ENCODE measurements around the gene SAXO1.
"Not testable (repeated sequence)": the region's sequence is repeated elsewhere in the genome, so short reads cannot be mapped to it uniquely, and the experiment has no call there.

SAXO1 gene

DNA sequence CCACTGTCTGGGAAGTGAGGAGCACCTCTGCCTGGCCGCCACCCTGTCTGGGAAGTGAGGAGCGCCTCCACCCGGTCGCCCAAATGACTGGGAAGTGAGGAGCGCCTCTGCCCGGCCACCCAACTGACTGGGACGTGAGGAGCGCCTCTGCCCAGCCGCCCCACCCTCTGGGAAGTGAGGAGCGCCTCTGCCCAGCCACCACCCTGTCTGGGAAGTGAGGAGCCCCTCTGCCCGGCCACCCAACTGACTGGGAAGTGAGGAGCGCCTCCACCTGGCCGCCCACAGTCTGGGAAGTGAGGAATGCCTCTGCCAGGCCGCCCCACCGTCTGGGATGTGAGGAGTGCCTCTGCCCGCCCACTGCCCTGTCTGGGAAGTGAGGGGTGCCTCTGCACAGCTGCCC, 32.9 kb downstream of the SAXO1 start:
- no peak overlapping the region for H3K4me3 ChIP-seq (ENCODE audit: low read depth, low read length)

DNA sequence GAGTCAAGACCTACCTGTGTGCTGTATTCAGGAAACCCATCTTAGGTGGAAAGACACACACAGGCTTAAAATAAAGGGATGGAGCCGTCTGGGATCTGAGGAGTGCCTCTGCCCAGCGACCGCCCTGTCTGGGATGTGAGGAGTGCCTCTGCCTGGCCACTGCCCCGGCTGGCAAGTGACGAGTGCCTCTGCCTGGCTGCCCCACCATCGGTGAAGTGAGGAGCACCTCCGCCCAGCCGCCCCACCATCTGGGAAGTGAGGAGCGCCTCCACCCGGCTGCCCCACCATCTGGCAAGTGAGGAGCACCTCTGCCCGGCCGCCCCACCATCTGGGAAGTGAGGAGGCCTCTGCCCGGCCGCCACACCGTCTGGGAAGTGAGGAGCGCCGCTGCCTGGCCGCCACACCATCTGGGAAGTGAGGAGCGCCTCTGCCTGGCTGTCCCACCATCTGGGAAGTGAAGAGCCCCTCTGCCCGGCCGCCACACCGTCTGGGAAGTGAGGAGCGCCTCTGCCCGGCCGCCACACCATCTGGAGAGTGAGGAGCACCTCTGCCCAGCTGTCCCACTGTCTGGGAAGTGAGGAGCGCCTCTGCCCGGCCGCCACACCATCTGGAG, 33.7 kb downstream of the SAXO1 start:
- H3K4me3 ChIP-seq (ENCODE audit: low read depth, low read length), result no peak overlapping the region

DNA sequence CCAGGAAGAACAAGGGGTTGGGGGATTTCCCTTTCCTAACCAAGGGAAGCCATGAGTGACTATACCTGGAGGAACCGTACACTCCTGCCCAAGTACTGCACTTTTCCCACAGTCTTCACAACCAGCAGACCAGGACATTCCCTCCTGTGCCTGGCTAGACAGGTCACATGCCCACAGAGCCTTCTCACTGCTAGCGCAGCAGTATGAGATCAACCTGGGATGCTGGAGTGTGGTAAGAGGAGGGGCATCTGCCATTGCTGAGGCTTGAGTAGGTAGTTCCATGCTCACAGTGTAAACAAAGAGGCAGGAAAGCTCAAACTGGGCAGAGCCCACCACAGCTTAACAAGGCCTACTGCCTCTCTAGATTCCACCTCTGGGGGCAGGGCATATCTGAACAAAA, 35.9 kb downstream of the SAXO1 start:
- no peak overlapping the region for H3K4me3 ChIP-seq (ENCODE audit: low read depth, low read length)

DNA sequence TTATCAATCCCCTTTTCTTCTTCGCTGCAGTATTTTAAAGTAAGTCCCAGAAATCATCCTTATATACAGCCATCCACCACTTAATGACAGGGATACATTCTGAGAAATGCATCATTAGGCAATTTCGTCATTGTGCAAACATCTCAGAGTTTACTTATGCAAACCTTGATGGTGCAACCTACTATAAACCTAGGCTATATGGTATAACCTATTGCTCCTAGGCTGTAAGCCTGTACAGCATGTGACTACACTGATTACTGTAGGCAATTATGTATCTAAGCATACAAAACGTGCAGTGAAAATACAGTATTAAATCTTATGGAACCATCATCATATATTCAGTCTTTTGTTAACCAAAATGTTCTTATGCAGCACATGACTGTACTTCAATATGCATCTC, 36.8 kb downstream of the SAXO1 start:
- H3K4me3 ChIP-seq (ENCODE audit: low read depth, low read length), result no peak overlapping the region

DNA sequence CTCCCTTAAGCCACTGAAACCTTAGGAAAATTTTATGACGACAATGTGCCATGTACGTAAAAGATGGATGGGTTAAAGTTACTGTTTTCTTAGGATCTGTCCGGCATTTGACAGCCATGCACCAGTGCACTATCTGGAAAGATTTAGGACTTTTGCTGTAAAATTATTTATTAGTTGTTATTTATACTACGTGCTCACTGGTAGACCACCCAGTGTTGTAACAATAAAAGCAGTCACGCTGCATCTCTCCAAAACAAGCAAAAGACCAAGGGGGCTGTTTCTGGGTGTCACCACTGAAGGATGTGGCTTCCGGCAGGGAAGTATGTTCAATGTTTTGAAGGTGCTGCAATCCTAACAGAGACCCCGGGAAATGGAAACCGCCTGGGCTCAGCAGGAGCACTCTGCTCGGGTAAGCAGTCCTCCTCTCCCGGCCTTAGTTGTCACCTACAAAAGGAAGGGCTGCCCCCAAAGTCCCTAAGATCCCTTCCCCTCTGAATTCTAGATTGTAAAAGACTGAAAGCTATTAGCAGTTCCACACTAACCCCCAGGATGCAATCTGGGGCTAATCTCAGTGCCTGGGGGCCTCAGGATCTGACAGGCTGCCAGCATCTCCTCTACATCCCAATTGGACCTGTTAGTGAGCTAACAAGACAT, 38.6 kb downstream of the SAXO1 start:
- no peak overlapping the region for H3K4me3 ChIP-seq (ENCODE audit: low read depth, low read length)

DNA sequence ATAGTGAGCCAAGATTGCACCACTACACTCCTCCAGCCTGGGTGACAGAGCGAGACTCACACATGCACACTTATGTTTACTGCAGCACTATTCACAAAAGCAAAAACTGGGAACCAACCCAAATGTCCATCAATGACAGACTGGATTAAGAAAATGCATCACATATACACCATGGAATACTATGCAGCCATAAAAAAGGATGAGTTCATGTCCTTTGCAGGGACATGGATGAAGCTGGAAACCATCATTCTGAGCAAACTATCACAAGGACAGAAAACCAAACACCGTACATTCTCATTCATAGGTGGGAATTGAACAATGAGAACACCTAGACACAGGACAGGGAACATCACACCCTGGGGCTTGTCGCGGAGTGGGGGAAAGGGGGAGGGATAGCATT, 41.8 kb downstream of the SAXO1 start:
- not testable (repeated sequence) for H3K4me3 ChIP-seq (ENCODE audit: low read depth, low read length)

DNA sequence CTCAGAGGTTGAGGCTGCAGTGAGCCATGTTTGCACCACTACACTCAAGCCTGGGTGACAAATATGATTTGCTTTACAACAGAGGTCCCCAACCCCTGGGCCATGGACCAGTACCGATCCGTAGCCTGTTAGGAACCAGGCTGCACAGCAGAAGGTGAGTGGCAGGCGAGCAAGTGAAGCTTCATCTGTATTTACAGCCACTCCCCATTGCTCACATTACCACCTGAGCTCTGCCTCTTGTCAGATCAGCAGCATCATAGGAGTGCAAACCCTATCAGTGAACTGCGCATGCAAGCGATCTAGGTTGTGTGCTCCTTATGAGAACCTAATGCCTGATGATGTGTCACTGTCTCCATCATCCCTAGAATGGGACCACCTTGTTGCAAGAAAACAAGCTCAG, 42.5 kb downstream of the SAXO1 start:
- H3K4me3 ChIP-seq (ENCODE audit: low read depth, low read length), result no peak overlapping the region

DNA sequence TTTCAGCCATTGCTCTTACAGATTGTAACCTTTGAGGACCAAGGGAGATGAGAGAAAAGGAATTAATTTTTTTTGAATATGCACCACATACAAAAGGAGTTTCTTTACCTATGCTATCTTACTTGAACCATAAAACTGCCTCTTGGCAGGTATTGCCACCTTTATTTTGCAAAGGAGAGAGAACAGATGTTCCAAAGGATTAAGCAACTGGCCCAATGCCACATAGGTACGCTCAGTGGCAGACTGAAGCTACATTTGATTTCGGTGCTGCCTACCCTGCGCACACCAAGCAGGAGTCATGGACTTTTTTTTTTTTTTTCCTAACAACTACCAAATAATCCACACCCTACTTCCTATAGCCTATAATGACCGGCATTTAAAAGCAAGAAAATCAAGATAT, 43.1 kb downstream of the SAXO1 start:
- H3K4me3 ChIP-seq (ENCODE audit: low read depth, low read length), result no peak overlapping the region

DNA sequence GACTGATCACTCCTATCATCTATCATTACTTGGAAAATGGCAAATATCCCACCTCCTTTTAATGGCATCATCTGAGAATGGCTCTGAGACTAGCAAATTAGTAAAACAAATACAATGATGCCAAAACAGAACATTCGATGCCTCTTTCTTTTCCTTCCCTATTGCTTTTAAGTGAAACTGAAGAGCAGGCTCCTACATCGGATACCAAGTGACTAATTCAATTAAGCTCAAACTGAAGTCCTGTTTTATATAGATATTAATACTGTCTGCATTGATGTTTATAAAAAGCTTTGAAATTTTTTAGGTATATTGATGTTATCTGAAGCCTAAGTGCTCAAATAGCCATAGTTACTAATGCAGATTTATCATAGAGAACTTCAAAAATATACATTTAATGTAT, 43.9 kb downstream of the SAXO1 start:
- H3K4me3 ChIP-seq (ENCODE audit: low read depth, low read length), result no peak overlapping the region

DNA sequence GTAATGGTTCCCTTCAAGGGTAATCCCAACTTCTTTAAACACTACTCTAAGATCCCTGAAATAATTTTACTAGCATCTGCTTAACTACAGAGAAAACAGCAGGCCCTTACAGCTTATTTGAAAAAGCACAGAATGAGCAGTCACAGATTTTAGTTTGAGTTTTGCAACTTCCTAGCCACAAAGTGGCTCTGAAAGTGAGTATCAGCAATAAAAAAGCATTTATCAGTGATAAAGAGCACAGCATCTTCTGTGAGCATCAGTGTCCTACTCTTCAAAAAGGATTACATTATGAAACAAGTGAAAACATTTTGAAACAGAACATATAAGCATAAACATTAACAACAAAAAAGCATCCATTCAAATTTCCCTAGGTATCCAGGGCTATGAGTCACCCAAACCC, 45.0 kb downstream of the SAXO1 start:
- H3K4me3 ChIP-seq (ENCODE audit: low read depth, low read length), result no peak overlapping the region

DNA sequence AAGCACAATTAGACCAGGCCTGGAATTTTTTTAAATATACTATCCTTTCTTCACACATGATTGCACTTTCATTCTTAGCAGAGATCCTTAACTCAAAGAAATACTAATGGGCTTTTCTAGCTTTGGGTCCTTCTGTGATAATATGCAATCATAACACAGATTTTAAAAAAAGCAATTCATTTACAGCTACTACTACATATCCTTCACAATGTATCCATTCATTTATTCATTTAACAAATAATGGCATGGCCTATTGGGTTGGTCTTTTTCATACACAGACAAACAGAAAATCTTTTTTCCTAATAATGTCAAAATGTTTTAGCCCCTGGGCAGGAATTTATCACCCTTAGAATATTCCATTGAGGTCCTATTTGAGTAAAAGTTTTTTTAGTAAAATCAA, 47.0 kb downstream of the SAXO1 start:
- H3K4me3 ChIP-seq (ENCODE audit: low read depth, low read length), result no peak overlapping the region

DNA sequence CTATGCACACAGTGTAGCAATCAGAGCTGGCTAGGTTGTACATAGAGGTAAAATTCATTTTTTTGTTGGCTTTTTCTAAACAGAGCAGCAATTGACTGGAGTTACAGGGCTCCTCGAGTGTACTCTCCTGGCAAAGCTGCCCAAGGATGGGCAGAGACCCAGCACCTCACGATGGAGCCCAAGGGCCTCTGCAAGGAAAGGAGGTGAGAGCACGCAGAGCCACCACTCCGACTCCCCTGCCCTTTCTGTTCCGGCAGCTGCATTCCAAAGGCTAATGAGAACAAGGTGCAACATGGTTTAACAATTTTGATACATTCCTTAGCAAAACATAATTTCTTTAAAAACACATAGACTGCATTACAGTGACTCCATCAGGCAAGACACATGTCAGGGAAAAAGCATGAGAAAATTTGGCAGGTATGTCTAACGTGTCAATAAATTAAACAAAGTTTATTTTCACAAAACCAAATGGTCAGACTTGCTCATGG, 47.5 kb downstream of the SAXO1 start:
- H3K4me3 ChIP-seq (ENCODE audit: low read depth, low read length), result no peak overlapping the region

DNA sequence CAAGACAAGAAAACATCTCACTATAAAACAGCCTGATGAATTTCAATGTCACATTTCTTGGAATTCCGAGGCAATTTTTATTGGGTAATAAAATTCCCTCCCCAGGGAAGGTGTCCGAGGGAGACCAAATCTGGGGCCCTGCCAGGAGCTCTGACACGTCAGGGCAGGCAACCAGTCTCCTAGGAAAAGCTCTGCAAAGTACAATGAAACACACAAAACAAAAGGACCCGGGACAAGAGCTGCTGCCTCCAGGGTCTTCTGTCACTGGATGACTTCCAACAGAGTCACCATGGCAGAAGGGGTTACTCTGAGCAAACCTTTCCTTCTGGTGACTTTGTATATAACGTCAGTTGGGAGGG, 50.8 kb downstream of the SAXO1 start:
- H3K4me3 ChIP-seq (ENCODE audit: low read depth, low read length), result no peak overlapping the region

DNA sequence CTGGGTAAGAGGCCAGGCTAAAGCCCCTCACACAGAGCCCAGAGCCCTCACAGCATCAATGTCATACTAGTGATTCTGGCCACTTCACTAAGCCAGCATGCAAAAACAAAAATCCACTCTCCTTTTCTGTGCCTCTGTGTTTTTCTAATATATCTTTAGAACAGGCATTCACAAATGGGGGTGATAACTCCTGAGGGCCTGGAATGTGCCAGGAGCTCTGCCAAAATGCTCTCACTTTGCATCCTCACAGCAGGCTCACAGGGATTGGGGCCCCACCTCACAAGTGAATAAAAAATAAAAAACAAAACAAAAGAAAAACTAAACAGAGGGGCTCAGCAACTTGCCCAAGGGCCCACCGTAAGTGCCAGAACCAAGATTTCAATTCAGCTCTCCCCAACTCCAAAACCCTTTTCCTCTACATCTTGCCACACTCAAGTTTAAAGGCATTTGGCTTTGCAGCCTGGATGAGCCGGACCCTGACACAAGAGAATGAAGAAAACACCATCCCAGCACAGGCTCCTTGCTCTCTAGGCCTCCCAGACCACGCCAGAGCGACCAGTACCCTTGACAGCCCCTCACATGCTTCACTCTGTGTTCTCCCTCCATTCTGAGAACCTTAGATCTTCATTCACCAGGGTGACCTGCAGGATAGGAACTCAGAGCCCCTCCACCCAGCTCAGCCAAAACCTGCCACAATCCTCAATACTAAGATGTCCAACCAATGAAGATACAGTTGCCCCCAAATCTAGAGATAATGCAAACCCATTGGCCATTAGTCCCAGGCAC, 51.3 kb downstream of the SAXO1 start:
- no peak overlapping the region for H3K4me3 ChIP-seq (ENCODE audit: low read depth, low read length)

DNA sequence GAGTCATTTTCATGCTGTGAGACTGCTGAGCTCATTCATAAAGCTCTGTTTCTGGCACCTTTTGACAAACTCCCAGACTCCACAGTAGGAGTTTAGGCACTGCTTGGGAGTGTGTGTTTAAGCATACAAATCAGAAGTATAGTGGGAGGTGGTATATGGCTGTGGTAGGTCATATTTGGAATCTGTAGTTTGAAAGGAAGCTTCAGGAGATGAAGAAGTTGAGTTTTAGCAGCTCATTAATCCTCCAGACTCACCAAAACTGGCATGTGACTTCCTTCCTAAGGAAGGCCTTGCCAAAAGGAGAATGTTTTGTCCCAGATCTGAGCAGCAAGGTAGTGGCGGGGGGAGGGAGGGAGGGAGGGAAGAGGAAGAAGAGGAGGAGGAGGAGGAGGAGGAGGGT, 52.8 kb downstream of the SAXO1 start:
- no peak overlapping the region for H3K4me3 ChIP-seq (ENCODE audit: low read depth, low read length)

DNA sequence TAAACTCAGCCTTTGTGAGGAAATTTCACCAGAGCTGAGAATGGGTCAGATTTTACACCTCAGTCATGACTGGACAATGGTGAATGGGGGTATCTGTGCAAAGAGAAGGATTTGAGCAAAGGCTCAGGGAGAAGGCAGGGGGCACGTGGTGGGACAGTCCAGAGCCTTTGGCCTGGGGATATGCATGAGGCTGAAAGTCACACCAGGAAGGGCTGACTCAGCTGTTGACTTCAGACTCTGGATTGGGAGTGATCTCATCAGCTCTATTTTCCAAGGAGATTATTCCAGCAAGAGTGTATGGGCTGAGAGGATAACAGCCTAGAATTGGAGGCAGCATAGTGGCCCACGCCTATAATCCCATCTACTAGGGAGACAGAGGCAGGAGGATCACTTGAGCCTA, 53.6 kb downstream of the SAXO1 start:
- H3K4me3 ChIP-seq (ENCODE audit: low read depth, low read length), result no peak overlapping the region

DNA sequence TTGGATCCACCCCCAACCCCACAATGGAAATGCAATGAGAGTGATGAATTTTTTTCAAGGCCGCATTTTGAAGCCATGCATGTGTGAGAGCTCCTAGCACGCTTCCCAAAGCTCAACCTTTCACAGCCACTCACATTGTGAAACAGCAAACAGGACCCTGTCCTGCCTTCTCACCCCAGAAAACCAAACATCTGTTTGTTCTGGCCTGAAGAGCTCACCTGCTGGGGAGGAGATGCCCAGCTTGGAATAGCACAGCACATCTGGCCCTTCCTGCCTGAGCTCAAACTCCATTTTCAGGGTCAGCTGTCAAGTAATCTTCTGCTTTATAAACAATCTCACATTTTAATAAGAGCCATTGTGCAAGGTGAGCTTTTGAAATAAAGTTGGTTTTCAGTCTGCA, 54.8 kb downstream of the SAXO1 start:
- H3K4me3 ChIP-seq (ENCODE audit: low read depth, low read length), result no peak overlapping the region

DNA sequence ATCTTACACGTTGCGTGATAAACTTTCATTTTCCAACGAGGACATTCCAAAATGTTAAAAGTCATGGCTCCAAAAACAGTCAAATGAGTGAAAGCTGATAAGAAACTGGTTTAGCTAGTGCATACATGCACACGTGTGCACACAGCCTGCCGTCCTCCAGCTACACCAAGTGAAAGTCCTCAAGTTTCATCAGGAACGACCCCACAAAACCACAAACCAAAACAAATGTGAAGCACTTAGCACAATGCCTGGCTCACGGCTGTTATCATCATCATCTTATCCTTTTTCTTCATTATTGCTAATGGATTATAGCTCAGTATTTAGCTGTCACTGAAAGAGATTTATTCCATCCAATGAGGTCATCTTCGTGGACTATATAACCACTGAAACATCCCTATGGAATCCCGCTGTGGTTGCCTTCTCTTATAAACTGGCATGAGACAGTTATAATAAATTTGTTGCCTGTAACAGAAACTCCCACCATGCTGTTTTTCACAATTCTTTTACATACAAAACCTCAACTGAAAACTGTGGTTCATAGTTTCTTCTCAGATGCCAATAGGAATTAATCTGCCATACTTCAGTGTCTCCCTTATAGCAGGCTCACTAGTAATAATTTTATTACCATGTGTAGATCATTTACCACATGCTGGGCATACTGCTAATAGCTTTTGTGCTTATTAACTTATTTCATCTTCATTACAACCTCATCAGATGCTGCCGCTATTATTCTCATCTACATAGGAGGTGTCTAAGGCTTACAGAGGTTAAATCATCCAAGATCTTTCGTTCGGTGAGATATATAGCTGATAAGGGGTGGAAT, 56.1 kb downstream of the SAXO1 start:
- no peak overlapping the region for H3K4me3 ChIP-seq (ENCODE audit: low read depth, low read length)

DNA sequence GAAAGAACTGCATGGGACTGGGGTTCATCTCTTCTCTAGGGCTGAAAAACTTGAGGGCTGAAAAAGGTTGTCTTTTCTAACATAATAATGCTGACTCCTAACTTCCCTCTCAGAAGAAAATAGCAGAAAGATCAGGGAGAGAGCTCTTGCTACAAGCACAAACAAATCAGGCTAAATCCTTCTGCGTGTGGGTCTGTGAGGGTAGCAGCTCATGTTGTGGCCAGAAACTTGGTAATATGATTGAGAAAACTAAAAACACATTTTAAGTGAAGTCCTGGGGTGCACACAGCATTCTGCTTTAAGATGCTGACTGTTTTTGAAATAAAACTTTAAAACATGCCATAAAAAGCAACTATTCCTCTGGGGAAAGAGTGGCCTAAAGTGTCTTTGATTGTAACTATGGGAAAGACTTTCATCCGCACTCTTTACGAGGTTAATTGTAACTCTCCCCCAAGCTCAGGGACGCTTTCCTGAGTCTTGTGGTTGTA, 56.7 kb downstream of the SAXO1 start:
- H3K4me3 ChIP-seq (ENCODE audit: low read depth, low read length), result no peak overlapping the region

DNA sequence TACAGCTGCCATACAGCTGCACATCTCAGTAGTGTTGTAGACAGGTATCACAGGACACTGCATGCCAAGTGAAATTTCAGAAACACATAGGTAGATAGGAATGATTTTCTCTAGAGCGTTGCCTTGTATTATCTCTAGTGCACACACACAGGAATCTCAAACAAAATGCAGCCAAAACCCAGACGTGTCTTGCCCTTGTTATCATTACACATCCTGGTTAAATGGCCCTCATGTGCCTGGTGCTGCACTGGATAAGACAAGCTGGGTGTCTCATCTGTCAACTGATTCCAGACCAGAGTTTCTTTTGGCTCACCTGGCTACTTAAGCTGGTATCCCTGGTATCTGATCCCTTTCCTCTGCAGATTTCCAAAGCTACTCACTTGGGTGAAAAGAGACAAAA, 59.7 kb downstream of the SAXO1 start:
- H3K4me3 ChIP-seq (ENCODE audit: low read depth, low read length), result no peak overlapping the region

DNA sequence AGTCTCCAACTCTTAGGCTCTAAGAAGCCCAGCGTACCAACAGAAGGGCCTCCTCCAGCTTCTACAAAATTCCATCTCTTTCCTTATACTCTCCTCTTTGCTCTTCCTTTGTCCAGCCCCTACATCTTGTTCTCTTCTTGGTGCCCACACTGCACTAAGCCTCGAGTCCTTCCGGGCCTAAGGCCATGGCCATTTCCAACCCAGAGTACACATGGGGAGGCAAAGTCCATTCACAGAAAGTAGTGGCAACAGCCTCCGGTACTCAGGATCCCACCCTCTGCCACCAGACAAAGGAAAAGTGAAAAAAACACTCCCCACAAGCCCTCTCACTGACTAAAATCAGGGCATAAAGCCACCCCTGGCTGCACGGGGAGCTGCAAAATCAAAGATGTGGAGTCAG, 60.3 kb downstream of the SAXO1 start:
- no peak overlapping the region for H3K4me3 ChIP-seq (ENCODE audit: low read depth, low read length)

Measured in iPS-11a (cell line).